DOHH2 (cell line): ENCODE data around the gene AKNA.

Experiments used
- H3F3A ChIP-seq: fragments of 200-600 bp; sonication (generic), shearing (Covaris generic); 2 replicates; pipeline ENCODE4 v1.6.0; 2016; ENCODE audit warnings: antibody characterized with exemption, mild to moderate bottlenecking; ENCODE audit not compliant: control insufficient read depth, insufficient read depth
- H3K27ac ChIP-seq: fragments of 200-600 bp; sonication (generic); 2 replicates; pipeline ENCODE4 v1.5.1; 2014; ENCODE audit warnings: low read depth, mild to moderate bottlenecking, low read length, moderate library complexity
- H3K27me3 ChIP-seq: fragments of 200-600 bp; sonication (generic); 2 replicates; pipeline ENCODE4 v1.6.1; 2014; ENCODE audit warnings: mild to moderate bottlenecking, low read length, mixed read lengths; ENCODE audit not compliant: control insufficient read depth
- H3K36me3 ChIP-seq: fragments of 200-600 bp; sonication (generic); 2 replicates; pipeline ENCODE4 v1.6.1; 2014; ENCODE audit warnings: mild to moderate bottlenecking, low read length, moderate library complexity, mixed read lengths; ENCODE audit not compliant: control insufficient read depth
- H3K4me1 ChIP-seq: fragments of 200-600 bp; sonication (generic); 2 replicates; pipeline ENCODE4 v1.6.1; 2014; ENCODE audit warnings: mild to moderate bottlenecking, low read length, mixed read lengths; ENCODE audit not compliant: control insufficient read depth
- H3K4me2 ChIP-seq: fragments of 200-600 bp; sonication (generic); 2 replicates; pipeline ENCODE4 v1.6.0; 2014; ENCODE audit warnings: mild to moderate bottlenecking, low read length, moderate library complexity
- H3K4me3 ChIP-seq: fragments of 200-600 bp; sonication (generic); 2 replicates; pipeline ENCODE4 v1.5.1; 2014; ENCODE audit warnings: mild to moderate bottlenecking, low read length, mixed read lengths
- H3K79me2 ChIP-seq: fragments of 200-600 bp; sonication (generic); 2 replicates; pipeline ENCODE4 v1.6.1; 2014; ENCODE audit warnings: mild to moderate bottlenecking, low read length, mixed read lengths; ENCODE audit not compliant: control insufficient read depth
- H3K9me2 ChIP-seq: fragments of 200-600 bp; sonication (generic); replicated peaks from 2 replicates; pipeline ENCODE4 v1.6.1; 2014; ENCODE audit warnings: mild to moderate bottlenecking, low read length, mixed read lengths; ENCODE audit not compliant: control insufficient read depth
- H3K9me3 ChIP-seq: fragments of 200-600 bp; sonication (generic); 2 replicates; pipeline ENCODE4 v1.6.1; 2014; ENCODE audit warnings: antibody characterized with exemption, low read length, mixed read lengths; ENCODE audit not compliant: control insufficient read depth, insufficient read depth
- H4K20me1 ChIP-seq: fragments of 200-600 bp; sonication (generic); 2 replicates; pipeline ENCODE4 v1.6.0; 2014; ENCODE audit warnings: low read depth, mild to moderate bottlenecking, antibody characterized with exemption, low read length, moderate library complexity; ENCODE audit not compliant: control insufficient read depth, insufficient read depth
- CTCF ChIP-seq: fragments of 200-600 bp; sonication (generic); IDR thresholded peaks from one replicate; pipeline ENCODE4 v1.5.1; 2014; ENCODE audit warnings: antibody characterized with exemption, mild to moderate bottlenecking, low read depth, low read length; ENCODE audit not compliant: poor library complexity, severe bottlenecking
- EZH2phosphoT487 ChIP-seq: fragments of 200-600 bp; sonication (generic); IDR thresholded peaks from 2 replicates; pipeline ENCODE4 v1.6.1; 2017; ENCODE audit warnings: borderline replicate concordance, mild to moderate bottlenecking, antibody characterized with exemption, low read length, moderate library complexity, mixed read lengths

The AKNA gene

GRCh38 chr9:114371343-114371944, 16.3 kb downstream of the AKNA start:
- no peaks in the 10 kb centered on the region for H3K9me2 ChIP-seq
- peaks cover 56% of the 10 kb centered on the region for H3K79me2 ChIP-seq
- H3K4me3 ChIP-seq, result peak overlapping the region; percentile 70
- no peaks in the 10 kb centered on the region for H3K27me3 ChIP-seq
- peak overlapping the region; percentile 74 for H3K4me2 ChIP-seq
- H3K36me3 ChIP-seq, result peaks cover 83% of the 10 kb centered on the region
- peaks cover 95% of the 10 kb centered on the region for H3K4me1 ChIP-seq
- no peaks in the 10 kb centered on the region for H4K20me1 ChIP-seq
- TF ChIP-seq CTCF (no peak), EZH2phosphoT487 (no peak)
- peak overlapping the region; percentile 99 for H3K27ac ChIP-seq
- peaks cover 72% of the 10 kb centered on the region for H3F3A ChIP-seq
- no peaks in the 10 kb centered on the region for H3K9me3 ChIP-seq

- Histone ChIP-seq H3K9me2 (no peaks in the 10 kb centered on the region), H3K27me3 (no peaks in the 10 kb centered on the region), H3F3A (peaks cover 74% of the 10 kb centered on the region), H3K36me3 (peaks cover 83% of the 10 kb centered on the region), H4K20me1 (no peaks in the 10 kb centered on the region), H3K27ac (peak overlapping the region; percentile 99), H3K4me1 (peaks cover 96% of the 10 kb centered on the region), H3K4me3 (peak overlapping the region; percentile 70), H3K4me2 (peak overlapping the region; percentile 74), H3K9me3 (no peaks in the 10 kb centered on the region), H3K79me2 (peaks cover 53% of the 10 kb centered on the region)
- TF ChIP-seq CTCF (no peak), EZH2phosphoT487 (no peak)
These were observed 16.8 kb downstream of the AKNA start for GRCh38 chr9:114370968-114371320.

- Histone ChIP-seq H3K9me3 (no peaks in the 10 kb centered on the region), H3K27me3 (no peaks in the 10 kb centered on the region), H3F3A (peaks cover 77% of the 10 kb centered on the region), H4K20me1 (no peaks in the 10 kb centered on the region), H3K9me2 (no peaks in the 10 kb centered on the region), H3K4me2 (peak overlapping the region; percentile 74), H3K4me3 (peak overlapping the region; percentile 70), H3K79me2 (peaks cover 55% of the 10 kb centered on the region), H3K4me1 (peaks cover 98% of the 10 kb centered on the region), H3K36me3 (peaks cover 85% of the 10 kb centered on the region), H3K27ac (peak overlapping the region; percentile 99)
- TF ChIP-seq CTCF (no peak), EZH2phosphoT487 (no peak)
These were observed 17.4 kb downstream of the AKNA start for GRCh38 chr9:114370251-114370967.
